Measurements from ENCODE around the gene SOS2. TPM values are rescaled to one million over a fixed set of nuclear protein-coding genes. Genes with fewer than 3 reads are reported as not detected.

Gene SOS2
- total and polyA plus RNA-seq, 2 of the 8 experiments (the other 6 are each of a cell fraction or from before 2014, with no cell fraction given) = 2.8 to 12.7 TPM

DNA sequence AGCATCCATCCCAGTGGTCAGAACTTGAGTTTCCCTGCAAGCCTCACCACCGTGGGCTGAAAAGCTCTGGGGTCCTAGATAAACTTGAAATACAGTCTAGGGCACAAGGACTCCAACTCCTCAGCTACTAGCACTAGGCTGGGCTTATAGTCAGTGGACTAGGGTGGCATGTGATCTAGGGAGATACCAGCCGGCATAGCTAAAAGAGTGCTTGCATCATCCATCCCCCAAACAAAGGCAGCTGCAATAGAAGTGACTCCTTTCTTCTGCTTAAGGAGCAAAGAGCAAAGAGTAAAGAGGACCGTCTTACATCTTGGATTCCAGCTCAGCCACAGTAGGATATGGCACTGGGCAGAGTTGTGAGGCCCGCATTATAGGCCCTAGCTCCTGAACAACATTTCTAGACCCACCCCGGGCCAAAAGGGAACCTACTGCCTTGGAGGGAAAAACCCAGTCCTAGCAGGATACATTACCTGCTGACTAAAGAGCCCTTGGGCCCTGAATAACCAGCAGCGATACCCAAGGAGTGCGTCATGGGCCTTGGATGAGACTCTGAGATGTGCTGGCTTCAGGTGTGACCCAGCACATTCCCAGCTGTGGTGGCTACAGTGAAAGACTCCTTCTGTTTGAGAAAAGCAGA, 17.9 kb upstream of the SOS2 start:
- H2BK12ac ChIP-seq (ENCODE audit: low read depth, low read length) = no peak overlapping the region
- no peaks in the 10 kb centered on the region for H3K79me2 ChIP-seq (ENCODE audit: control insufficient read depth in 1 of 2, insufficient read depth in 2 of 2, low read length in 2 of 2)
- ChIA-PET POLR2A (ENCODE audit: partially characterized antibody) (interaction anchor here (0.6 to 1.5 kb wide), 4 partner anchors 8 to 136 kb away, joined by 3 to 4 read pairs (median 3); no protein-coding TSS in a partner anchor), CTCF (ENCODE audit: partially characterized antibody) (interaction anchor here (0.5 to 1.7 kb wide), 5 partner anchors 9 to 571 kb away, joined by 3 to 11 read pairs (median 4); no protein-coding TSS in a partner anchor)
- H3K4me2 ChIP-seq (ENCODE audit: insufficient read depth in 1 of 2, low read depth in 2 of 2, low read length in 2 of 2) = no peak overlapping the region
- no peak overlapping the region for H3K18ac ChIP-seq (ENCODE audit: extremely low read depth, low read length)
- no peak overlapping the region for H3K23ac ChIP-seq (ENCODE audit: insufficient read length)
- H3K14ac ChIP-seq (ENCODE audit: insufficient read length) = no peak overlapping the region
- no peak overlapping the region for H3K27ac ChIP-seq (ENCODE audit: low read depth, low read length)
- H3K4ac ChIP-seq (replicated peaks; ENCODE audit: insufficient read length, low read depth, low read length) = no peak overlapping the region
- WGBS, 2 experiments (ENCODE audit: extremely low coverage in 1 of 2, insufficient coverage in 1 of 2, insufficient read length in 1 of 2, insufficient replicate concordance in 2 of 2, low coverage in 1 of 2, low lambda C conversion rate in 2 of 2, missing lambda C conversion rate in 1 of 2) = 90% methylated on average over 7 of the region's 7 CpGs; no CpG with 5 or more reads in 1 of the 2 experiments
- DNase-seq (ENCODE audit: low read depth in 1 of 2, low spot score in 2 of 2) (no peak), FAIRE-seq (no peak)
- TF ChIP-seq SRF (IDR thresholded peaks at IDR 0.05; ENCODE audit: low read depth, low read length) = no peak
- TF ChIP-seq RXRA (IDR thresholded peaks at IDR 0.05; ENCODE audit: insufficient read depth, low read depth, low read length) = no peak
- TF ChIP-seq GTF2F1 (IDR thresholded peaks at IDR 0.05; ENCODE audit: borderline replicate concordance, low read depth, low read length) = no peak
- no peak for TF ChIP-seq RAD21 (IDR thresholded peaks at IDR 0.05 in 1 of 2, conservative IDR thresholded peaks at IDR 0.05 in 1 of 2; ENCODE audit: low read depth in 2 of 2, low read length in 2 of 2)
- no peak for TF ChIP-seq KDM1A (IDR thresholded peaks at IDR 0.05; ENCODE audit: borderline replicate concordance, low read length)
- TF ChIP-seq CEBPB (IDR thresholded peaks at IDR 0.05; ENCODE audit: low read depth, low read length) = no peak
- no peak for TF ChIP-seq YY1 (IDR thresholded peaks at IDR 0.05; ENCODE audit: low read depth, low read length)
- no peak for TF ChIP-seq TEAD4 (IDR thresholded peaks at IDR 0.05; ENCODE audit: low read depth, low read length)
- no peak for TF ChIP-seq ASH2L (IDR thresholded peaks at IDR 0.05; ENCODE audit: low read length)
- TF ChIP-seq TAF1 (IDR thresholded peaks at IDR 0.05; ENCODE audit: low read depth, low read length) = no peak
- H3K9me3 ChIP-seq (ENCODE audit: insufficient read depth in 2 of 2, low read depth in 1 of 2, low read length in 1 of 2) = no peaks in the 10 kb centered on the region
- H3K79me1 ChIP-seq (ENCODE audit: low read depth, low read length) = no peaks in the 10 kb centered on the region; the same call in 1 of the 2 replicates
- no peak overlapping the region for H4K5ac ChIP-seq (ENCODE audit: insufficient read length, low read depth, low read length)
- H3K27me3 ChIP-seq (replicated peaks in 1 of 4; ENCODE audit: control insufficient read depth in 3 of 4, extremely low read depth in 1 of 4, insufficient read depth in 3 of 4, low read length in 3 of 4) = no peaks in the 10 kb centered on the region
- no peak overlapping the region for H4K8ac ChIP-seq (ENCODE audit: extremely low read depth, insufficient read depth, low read length)
- no peak overlapping the region for H2BK5ac ChIP-seq (ENCODE audit: low read depth, low read length)
- peaks cover 0 to 15% (median 1%) of the 10 kb centered on the region in 4 experiments; a peak in 3 of 8 replicates for H3K36me3 ChIP-seq (ENCODE audit: control insufficient read depth in 2 of 4, insufficient read depth in 4 of 4, low read length in 3 of 4)
- no peak overlapping the region for H3K9ac ChIP-seq (replicated peaks in 1 of 4; ENCODE audit: extremely low read depth in 1 of 4, low read depth in 3 of 4, low read length in 3 of 4)
- H4K91ac ChIP-seq (replicated peaks; ENCODE audit: insufficient read length, low read length) = no peak overlapping the region
- no peaks in the 10 kb centered on the region for H3K23me2 ChIP-seq (ENCODE audit: low read depth, low read length)
- H2BK15ac ChIP-seq (ENCODE audit: low read length) = no peak overlapping the region
- no peak overlapping the region for H3K56ac ChIP-seq (replicated peaks; ENCODE audit: insufficient read length, low read depth, low read length)
- H2BK20ac ChIP-seq (ENCODE audit: low read length) = no peak overlapping the region
- no peak overlapping the region for H2AFZ ChIP-seq (ENCODE audit: low read length)
- no peaks in the 10 kb centered on the region for H3K4me1 ChIP-seq (replicated peaks in 1 of 4; ENCODE audit: control insufficient read depth in 3 of 4, insufficient read depth in 4 of 4, low read length in 3 of 4)
- H4K20me1 ChIP-seq (replicated peaks in 1 of 2; ENCODE audit: control insufficient read depth in 1 of 2, insufficient read depth in 2 of 2, low read length in 2 of 2) = no peaks in the 10 kb centered on the region
- H2AK5ac ChIP-seq (ENCODE audit: low read depth, low read length) = no peak overlapping the region
- H2BK120ac ChIP-seq (replicated peaks; ENCODE audit: low read depth, low read length) = no peak overlapping the region
- no peak overlapping the region for H3K4me3 ChIP-seq (ENCODE audit: extremely low read depth in 1 of 4, insufficient read depth in 2 of 4, low read depth in 3 of 4, low read length in 4 of 4)

All from H1 (cell line).